Smooth muscle cell (in vitro differentiated cells): ENCODE data around the gene BTBD16. TPM values are rescaled to one million over a fixed set of nuclear protein-coding genes. Genes with fewer than 3 reads are reported as not detected.

ENCODE experiments used
- DNase-seq: peaks from one replicate; lab custom pipeline; 2025; ENCODE audit not compliant: unreplicated experiment; lab: John Stamatoyannopoulos, UW
- H2AFZ ChIP-seq: fragments of 200-600 bp; sonication (generic); 2 replicates; pipeline ENCODE4 v1.6.0; 2016; ENCODE audit warnings: antibody characterized with exemption, low read depth, mild to moderate bottlenecking
- H3F3A ChIP-seq: fragments of 200-600 bp; sonication (generic); 2 replicates; pipeline ENCODE4 v1.6.0; 2017; ENCODE audit warnings: antibody characterized with exemption, low read depth
- H3K27ac ChIP-seq: fragments of 200-600 bp; sonication (generic); 2 replicates; pipeline ENCODE4 v1.5.1; 2016; ENCODE audit warnings: low read depth, mild to moderate bottlenecking
- H3K27me3 ChIP-seq: fragments of 200-600 bp; sonication (generic); 2 replicates; pipeline ENCODE4 v1.6.1; 2016; ENCODE audit warnings: low read depth, mild to moderate bottlenecking
- H3K36me3 ChIP-seq: fragments of 200-600 bp; sonication (generic); 2 replicates; pipeline ENCODE4 v1.5.1; 2016; ENCODE audit warnings: low read depth
- H3K4me1 ChIP-seq: fragments of 200-600 bp; sonication (generic); 2 replicates; pipeline ENCODE4 v1.5.1; 2016; ENCODE audit warnings: low read depth
- H3K4me2 ChIP-seq: fragments of 200-600 bp; sonication (generic); 2 replicates; pipeline ENCODE4 v1.6.0; 2016; ENCODE audit warnings: mild to moderate bottlenecking
- H3K4me3 ChIP-seq: fragments of 200-600 bp; sonication (generic); 2 replicates; pipeline ENCODE4 v1.5.1; 2016; ENCODE audit warnings: mild to moderate bottlenecking
- H3K79me2 ChIP-seq: fragments of 200-600 bp; sonication (generic); 2 replicates; pipeline ENCODE4 v1.6.0; 2016; ENCODE audit warnings: low read depth, mild to moderate bottlenecking
- H3K9ac ChIP-seq: fragments of 200-600 bp; sonication (generic); 2 replicates; pipeline ENCODE4 v1.6.0; 2016; ENCODE audit warnings: low read depth
- H3K9me3 ChIP-seq: fragments of 200-600 bp; sonication (generic); replicated peaks from 2 replicates; pipeline ENCODE4 v1.5.1; 2016; ENCODE audit warnings: low read depth
- H4K20me1 ChIP-seq: fragments of 200-600 bp; sonication (generic); 2 replicates; pipeline ENCODE4 v1.6.0; 2016; ENCODE audit warnings: low read depth
- WGBS: methylation state at CpG from one replicate; pipeline ENCODE4 v1.1.7; 2016; ENCODE audit warnings: low lambda C conversion rate; 5-methylcytosine and 5-hydroxymethylcytosine counted together
- polyA plus RNA-seq: library from polyadenylated mRNA; unstranded; fragments of >200 nt; fragmentation: Nextera tagmentation; extraction: Ambion mirVana; gene quantifications from 2 replicates; pipeline ENCODE4 v1.2.1, GENCODE V29; 2016
- total RNA-seq: library from RNA; depleted of rRNA; stranded (reverse); fragments of >200 nt; gene quantifications from 2 replicates; pipeline ENCODE4 v1.2.3, GENCODE V29; 2014
- TF ChIP-seq, protein P1 (sequence below): fragments of 200-600 bp; sonication (generic); IDR thresholded peaks from 2 replicates; pipeline ENCODE4 v1.5.1; 2017; ENCODE audit warnings: borderline replicate concordance, mild to moderate bottlenecking, antibody characterized with exemption; ENCODE audit not compliant: insufficient read depth, poor library complexity, severe bottlenecking

Gene BTBD16
- total and polyA plus RNA-seq, 2 experiments from 2014 or later: not detected

DNA sequence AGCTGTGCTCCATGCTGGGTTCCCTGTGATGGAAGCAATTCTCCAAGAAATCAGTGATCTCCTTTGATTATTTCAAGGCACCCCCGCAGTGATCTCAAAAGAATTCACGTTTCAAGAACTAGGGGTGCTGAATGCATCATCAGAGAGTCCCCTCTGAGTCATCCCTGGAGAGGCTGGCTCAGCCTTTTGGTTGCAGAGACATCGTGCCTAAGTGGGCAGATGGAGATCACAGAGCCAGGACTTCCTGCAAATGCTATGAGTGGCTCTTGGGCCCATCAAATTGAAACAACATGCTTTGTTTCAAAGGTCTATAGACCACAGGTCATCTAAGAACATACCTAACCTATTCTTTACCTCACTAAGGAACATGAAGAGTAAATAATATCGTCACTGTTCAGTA, 61.9 kb downstream of the BTBD16 start:
- Histone ChIP-seq H3K27ac (no peak overlapping the region), H3K9ac (no peak overlapping the region), H3K4me3 (no peak overlapping the region), H2AFZ (no peak overlapping the region), H3K4me1 (no peaks in the 10 kb centered on the region), H3F3A (no peaks in the 10 kb centered on the region), H3K36me3 (no peaks in the 10 kb centered on the region), H3K79me2 (no peaks in the 10 kb centered on the region), H3K9me3 (no peaks in the 10 kb centered on the region), H3K4me2 (no peak overlapping the region), H4K20me1 (no peaks in the 10 kb centered on the region), H3K27me3 (no peaks in the 10 kb centered on the region)
- WGBS: 78% methylated on average over 4 of the region's 4 CpGs
- DNase-seq: no peak
- TF ChIP-seq, protein P1, sequence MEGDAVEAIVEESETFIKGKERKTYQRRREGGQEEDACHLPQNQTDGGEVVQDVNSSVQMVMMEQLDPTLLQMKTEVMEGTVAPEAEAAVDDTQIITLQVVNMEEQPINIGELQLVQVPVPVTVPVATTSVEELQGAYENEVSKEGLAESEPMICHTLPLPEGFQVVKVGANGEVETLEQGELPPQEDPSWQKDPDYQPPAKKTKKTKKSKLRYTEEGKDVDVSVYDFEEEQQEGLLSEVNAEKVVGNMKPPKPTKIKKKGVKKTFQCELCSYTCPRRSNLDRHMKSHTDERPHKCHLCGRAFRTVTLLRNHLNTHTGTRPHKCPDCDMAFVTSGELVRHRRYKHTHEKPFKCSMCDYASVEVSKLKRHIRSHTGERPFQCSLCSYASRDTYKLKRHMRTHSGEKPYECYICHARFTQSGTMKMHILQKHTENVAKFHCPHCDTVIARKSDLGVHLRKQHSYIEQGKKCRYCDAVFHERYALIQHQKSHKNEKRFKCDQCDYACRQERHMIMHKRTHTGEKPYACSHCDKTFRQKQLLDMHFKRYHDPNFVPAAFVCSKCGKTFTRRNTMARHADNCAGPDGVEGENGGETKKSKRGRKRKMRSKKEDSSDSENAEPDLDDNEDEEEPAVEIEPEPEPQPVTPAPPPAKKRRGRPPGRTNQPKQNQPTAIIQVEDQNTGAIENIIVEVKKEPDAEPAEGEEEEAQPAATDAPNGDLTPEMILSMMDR: no peak

DNA sequence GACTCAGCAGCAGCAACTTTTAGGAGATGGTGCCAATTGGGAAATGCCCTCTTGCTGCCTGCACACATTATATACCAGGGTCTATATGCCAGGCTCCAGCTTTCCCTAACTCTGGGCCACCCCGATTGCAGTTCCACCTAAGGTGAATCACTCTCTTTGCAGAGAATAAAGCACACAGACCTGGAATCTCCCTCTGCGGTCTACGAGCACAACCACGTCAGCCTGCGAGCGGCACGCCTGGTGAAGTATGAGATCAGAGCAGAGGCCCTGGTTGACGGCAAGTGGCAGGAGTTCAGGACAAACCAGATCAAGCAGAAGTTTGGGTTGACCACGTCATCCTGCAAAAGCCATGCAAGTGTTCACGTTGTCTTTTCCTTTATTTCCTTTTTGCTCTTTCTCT, 65.2 kb downstream of the BTBD16 start:
- H3K36me3 ChIP-seq: no peaks in the 10 kb centered on the region
- no peak overlapping the region for H3K4me3 ChIP-seq
- 93% methylated on average over 10 of the region's 10 CpGs for WGBS
- no peaks in the 10 kb centered on the region for H3K9me3 ChIP-seq
- H3K4me1 ChIP-seq: no peaks in the 10 kb centered on the region
- no peak overlapping the region for H2AFZ ChIP-seq
- no peak overlapping the region for H3K27ac ChIP-seq
- no peaks in the 10 kb centered on the region for H3K27me3 ChIP-seq
- TF ChIP-seq, protein P1: no peak
- no peaks in the 10 kb centered on the region for H4K20me1 ChIP-seq
- no peaks in the 10 kb centered on the region for H3K79me2 ChIP-seq
- no peak overlapping the region for H3K9ac ChIP-seq
- DNase-seq: no peak
- no peak overlapping the region for H3K4me2 ChIP-seq
- H3F3A ChIP-seq: no peaks in the 10 kb centered on the region

DNA sequence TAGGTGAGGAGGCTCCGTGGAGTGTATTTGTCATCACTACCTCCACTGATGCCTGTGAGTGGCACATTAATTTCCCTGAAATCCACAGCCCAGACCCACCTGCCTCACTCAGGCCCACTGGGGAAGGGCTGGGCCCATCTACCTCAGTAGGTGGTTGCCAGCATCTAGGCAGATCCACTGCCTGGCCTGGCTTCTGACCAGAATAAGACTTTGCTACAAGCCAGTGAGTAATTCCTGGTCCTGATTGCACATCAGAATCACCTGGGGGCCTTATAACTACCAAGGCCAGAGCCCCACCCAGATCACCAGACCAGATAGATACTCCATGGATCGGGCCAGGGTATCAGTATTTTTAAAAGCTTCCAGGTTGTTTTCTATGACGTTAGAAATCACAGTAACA, 65.9 kb downstream of the BTBD16 start:
- Histone ChIP-seq H3K4me3 (no peak overlapping the region), H3K9me3 (no peaks in the 10 kb centered on the region), H3K4me2 (no peak overlapping the region), H3K79me2 (no peaks in the 10 kb centered on the region), H3K27ac (no peak overlapping the region), H3K9ac (no peak overlapping the region), H3K4me1 (no peaks in the 10 kb centered on the region), H4K20me1 (no peaks in the 10 kb centered on the region), H2AFZ (no peak overlapping the region), H3F3A (no peaks in the 10 kb centered on the region), H3K27me3 (no peaks in the 10 kb centered on the region), H3K36me3 (no peaks in the 10 kb centered on the region)
- WGBS: 92% methylated on average over 3 of the region's 3 CpGs
- TF ChIP-seq, protein P1: no peak
- no peak for DNase-seq

DNA sequence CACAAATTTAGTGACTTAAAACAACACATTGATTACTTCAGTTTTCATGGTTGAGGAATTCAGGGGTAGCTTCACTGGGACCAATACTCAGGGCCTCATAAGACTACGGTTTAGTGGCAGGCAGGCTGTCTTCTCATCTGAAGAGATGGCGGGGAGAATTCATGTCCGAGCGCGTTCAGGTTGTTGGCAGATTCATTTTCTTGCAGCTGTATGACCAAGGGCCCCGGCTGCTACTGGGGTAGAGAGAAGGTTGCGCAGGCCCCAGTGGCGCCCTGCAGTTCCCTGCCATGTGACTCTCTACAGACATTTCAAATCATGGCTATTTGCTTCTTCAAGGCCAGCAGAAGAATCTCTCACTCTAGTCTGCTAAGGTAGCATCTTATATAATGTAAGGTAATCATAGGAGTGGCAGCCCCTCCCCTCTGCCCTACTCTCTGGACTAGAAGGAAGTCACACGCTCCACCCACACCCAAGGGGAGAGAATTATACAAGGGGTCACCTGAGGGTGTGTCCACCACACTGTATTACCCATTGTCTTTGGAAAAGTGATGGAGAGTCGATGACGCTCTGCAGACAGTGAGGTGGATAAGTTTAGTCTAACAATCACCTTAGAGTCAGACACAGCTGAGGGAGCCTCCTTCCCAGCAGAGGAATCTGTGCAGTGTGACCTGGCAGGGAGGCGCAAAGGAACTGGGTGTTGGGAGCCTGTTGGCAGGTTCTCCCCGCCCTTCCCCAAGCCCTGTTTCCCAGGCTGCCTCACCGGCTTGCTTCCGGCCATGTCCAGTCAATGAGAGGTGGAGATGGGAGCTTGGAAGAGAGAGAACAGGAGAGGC, 67.7 kb downstream of the BTBD16 start:
- H3K36me3 ChIP-seq: no peaks in the 10 kb centered on the region
- H4K20me1 ChIP-seq: no peaks in the 10 kb centered on the region
- no peak for DNase-seq
- no peaks in the 10 kb centered on the region for H3K27me3 ChIP-seq
- H3K4me1 ChIP-seq: no peaks in the 10 kb centered on the region
- TF ChIP-seq, protein P1: no peak
- H3K79me2 ChIP-seq: no peaks in the 10 kb centered on the region
- no peak overlapping the region for H2AFZ ChIP-seq
- H3K4me3 ChIP-seq: no peak overlapping the region
- H3K27ac ChIP-seq: no peak overlapping the region
- H3K4me2 ChIP-seq: no peak overlapping the region
- 85% methylated on average over 15 of the region's 15 CpGs for WGBS
- H3F3A ChIP-seq: no peaks in the 10 kb centered on the region
- H3K9me3 ChIP-seq: no peaks in the 10 kb centered on the region
- H3K9ac ChIP-seq: no peak overlapping the region
